Hepatocyte (in vitro differentiated cells): ENCODE measurements around the gene SYNGR4. TPM values are rescaled to one million over a fixed set of nuclear protein-coding genes. Genes with fewer than 3 reads are reported as not detected.

Experiments
- DNase-seq: peaks from one replicate; pipeline ENCODE4 v3.0.0-alpha.2; 2016; ENCODE audit warnings: low spot score
- H2AFZ ChIP-seq: fragments of 200-600 bp; sonication (generic); 2 replicates; pipeline ENCODE4 v1.6.0; 2016; ENCODE audit warnings: antibody characterized with exemption, mild to moderate bottlenecking
- H3K27ac ChIP-seq: fragments of 200-600 bp; sonication (generic); 2 replicates; pipeline ENCODE4 v1.5.1; 2016; ENCODE audit warnings: mild to moderate bottlenecking
- H3K27me3 ChIP-seq: fragments of 200-600 bp; sonication (generic); 2 replicates; pipeline ENCODE4 v1.6.1; 2016
- H3K36me3 ChIP-seq: fragments of 200-600 bp; sonication (generic); replicated peaks from 2 replicates; pipeline ENCODE4 v1.5.1; 2016; ENCODE audit warnings: low read depth; ENCODE audit not compliant: insufficient read depth
- H3K4me1 ChIP-seq: fragments of 200-600 bp; sonication (generic); 2 replicates; pipeline ENCODE4 v1.5.1; 2016; ENCODE audit warnings: mild to moderate bottlenecking, moderate library complexity; ENCODE audit not compliant: insufficient read depth
- H3K4me2 ChIP-seq: fragments of 200-600 bp; sonication (generic); 2 replicates; pipeline ENCODE4 v1.6.0; 2016
- H3K4me3 ChIP-seq: fragments of 200-600 bp; sonication (generic); 2 replicates; pipeline ENCODE4 v1.5.1; 2016; ENCODE audit warnings: mild to moderate bottlenecking
- H3K79me2 ChIP-seq: fragments of 200-600 bp; sonication (generic); 2 replicates; pipeline ENCODE4 v1.6.0; 2017; ENCODE audit warnings: mild to moderate bottlenecking
- H3K9me2 ChIP-seq: fragments of 200-600 bp; sonication (generic); replicated peaks from 2 replicates; pipeline ENCODE4 v1.6.0; 2017; ENCODE audit warnings: mild to moderate bottlenecking; ENCODE audit not compliant: insufficient read depth
- H3K9me3 ChIP-seq: fragments of 200-600 bp; sonication (generic); 2 replicates; pipeline ENCODE4 v1.5.1; 2016; ENCODE audit warnings: low read depth, mild to moderate bottlenecking
- H4K20me1 ChIP-seq: fragments of 200-600 bp; sonication (generic); 2 replicates; pipeline ENCODE4 v1.6.0; 2016; ENCODE audit warnings: mild to moderate bottlenecking; ENCODE audit not compliant: insufficient read depth, poor library complexity, severe bottlenecking
- EZH2 ChIP-seq: fragments of 200-600 bp; sonication (generic); IDR thresholded peaks from 2 replicates; pipeline ENCODE4 v1.6.1; 2016; ENCODE audit warnings: antibody characterized with exemption, mild to moderate bottlenecking, borderline replicate concordance
- EZH2phosphoT487 ChIP-seq: fragments of 200-600 bp; sonication (generic); IDR thresholded peaks from one replicate; pipeline ENCODE4 v1.6.1; 2018; ENCODE audit warnings: antibody characterized with exemption, mild to moderate bottlenecking, low read depth, moderate library complexity; ENCODE audit not compliant: unreplicated experiment, severe bottlenecking
- WGBS: methylation state at CpG from one replicate; pipeline ENCODE4 v1.1.6; 2016; ENCODE audit warnings: low lambda C conversion rate; ENCODE audit errors: missing lambda C conversion rate; 5-methylcytosine and 5-hydroxymethylcytosine counted together
- polyA plus RNA-seq: library from polyadenylated mRNA; unstranded; fragments of >200 nt; fragmentation: Nextera tagmentation; extraction: Ambion mirVana; gene quantifications from 2 replicates; pipeline ENCODE4 v1.2.1, GENCODE V29; 2016
- total RNA-seq: library from RNA; depleted of rRNA; stranded (reverse); fragments of >200 nt; gene quantifications from 2 replicates; pipeline ENCODE4 v1.2.3, GENCODE V29; 2014
- TF ChIP-seq, protein P1 (sequence below): fragments of 200-600 bp; sonication (generic); IDR thresholded peaks from 2 replicates; pipeline ENCODE4 v1.5.1; 2016; ENCODE audit warnings: antibody characterized with exemption, mild to moderate bottlenecking; ENCODE audit not compliant: poor library complexity

Gene SYNGR4
- total and polyA plus RNA-seq, 2 experiments from 2014 or later, result 1.3 TPM; not detected in 1

GRCh38 chr19:48344892-48345291 is 19.3 kb upstream of the SYNGR4 start:
- H4K20me1 ChIP-seq, result no peaks in the 10 kb centered on the region
- no peak overlapping the region for H3K4me2 ChIP-seq
- H2AFZ ChIP-seq, result no peak overlapping the region
- H3K9me2 ChIP-seq, result no peaks in the 10 kb centered on the region
- H3K79me2 ChIP-seq, result no peaks in the 10 kb centered on the region
- no peak for DNase-seq
- H3K9me3 ChIP-seq, result no peaks in the 10 kb centered on the region
- WGBS, result 98% methylated on average over 6 of the region's 6 CpGs
- H3K27me3 ChIP-seq, result no peaks in the 10 kb centered on the region
- H3K27ac ChIP-seq, result no peak overlapping the region
- no peak overlapping the region for H3K4me3 ChIP-seq
- no peak for TF ChIP-seq EZH2
- TF ChIP-seq EZH2phosphoT487, result no peak
- no peaks in the 10 kb centered on the region for H3K4me1 ChIP-seq
- no peaks in the 10 kb centered on the region for H3K36me3 ChIP-seq

- DNase-seq, result no peak
- Histone ChIP-seq H3K36me3 (no peaks in the 10 kb centered on the region), H3K27me3 (no peaks in the 10 kb centered on the region), H2AFZ (no peak overlapping the region), H3K9me3 (no peaks in the 10 kb centered on the region), H3K79me2 (no peaks in the 10 kb centered on the region), H3K4me1 (no peaks in the 10 kb centered on the region), H3K9me2 (no peaks in the 10 kb centered on the region), H4K20me1 (no peaks in the 10 kb centered on the region), H3K27ac (no peak overlapping the region), H3K4me2 (no peak overlapping the region), H3K4me3 (no peak overlapping the region)
- TF ChIP-seq EZH2phosphoT487 (no peak), EZH2 (no peak)
- TF ChIP-seq, protein P1, sequence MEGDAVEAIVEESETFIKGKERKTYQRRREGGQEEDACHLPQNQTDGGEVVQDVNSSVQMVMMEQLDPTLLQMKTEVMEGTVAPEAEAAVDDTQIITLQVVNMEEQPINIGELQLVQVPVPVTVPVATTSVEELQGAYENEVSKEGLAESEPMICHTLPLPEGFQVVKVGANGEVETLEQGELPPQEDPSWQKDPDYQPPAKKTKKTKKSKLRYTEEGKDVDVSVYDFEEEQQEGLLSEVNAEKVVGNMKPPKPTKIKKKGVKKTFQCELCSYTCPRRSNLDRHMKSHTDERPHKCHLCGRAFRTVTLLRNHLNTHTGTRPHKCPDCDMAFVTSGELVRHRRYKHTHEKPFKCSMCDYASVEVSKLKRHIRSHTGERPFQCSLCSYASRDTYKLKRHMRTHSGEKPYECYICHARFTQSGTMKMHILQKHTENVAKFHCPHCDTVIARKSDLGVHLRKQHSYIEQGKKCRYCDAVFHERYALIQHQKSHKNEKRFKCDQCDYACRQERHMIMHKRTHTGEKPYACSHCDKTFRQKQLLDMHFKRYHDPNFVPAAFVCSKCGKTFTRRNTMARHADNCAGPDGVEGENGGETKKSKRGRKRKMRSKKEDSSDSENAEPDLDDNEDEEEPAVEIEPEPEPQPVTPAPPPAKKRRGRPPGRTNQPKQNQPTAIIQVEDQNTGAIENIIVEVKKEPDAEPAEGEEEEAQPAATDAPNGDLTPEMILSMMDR, result no peak
- WGBS, result 87% methylated on average over 2 of the region's 2 CpGs
Observed at GRCh38 chr19:48346191-48346590, 18.0 kb upstream of the SYNGR4 start.

GRCh38 chr19:48348045-48348444 is 16.1 kb upstream of the SYNGR4 start:
- no peaks in the 10 kb centered on the region for H3K27me3 ChIP-seq
- H3K27ac ChIP-seq, result no peak overlapping the region
- WGBS, result 74% methylated on average over 5 of the region's 5 CpGs

DNA sequence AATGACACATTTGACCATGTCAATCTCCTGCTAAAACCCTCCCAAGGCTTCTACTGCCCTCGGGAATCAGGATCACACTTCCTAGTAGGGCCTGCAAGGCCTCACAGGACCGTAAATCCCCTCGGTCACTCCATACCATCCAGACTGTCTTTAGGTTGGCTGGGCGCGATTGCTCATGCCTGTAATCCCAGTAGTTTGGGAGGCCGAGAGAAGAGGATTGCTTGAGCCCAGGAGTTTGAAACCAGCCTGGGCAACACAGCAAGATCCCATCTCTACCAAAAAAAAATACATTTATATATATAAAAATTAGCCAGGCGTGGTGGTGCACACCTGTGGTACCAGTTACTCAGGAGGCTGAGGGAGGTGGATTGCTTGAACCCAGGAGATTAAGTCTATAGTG is 15.4 kb upstream of the SYNGR4 start:
- no peaks in the 10 kb centered on the region for H3K27me3 ChIP-seq
- no peaks in the 10 kb centered on the region for H3K9me2 ChIP-seq
- H3K36me3 ChIP-seq, result no peaks in the 10 kb centered on the region
- no peak for DNase-seq
- no peaks in the 10 kb centered on the region for H3K9me3 ChIP-seq
- no peaks in the 10 kb centered on the region for H3K4me1 ChIP-seq
- no peak overlapping the region for H2AFZ ChIP-seq
- no peak overlapping the region for H3K4me2 ChIP-seq
- no peak overlapping the region for H3K4me3 ChIP-seq
- TF ChIP-seq, protein P1, result no peak
- TF ChIP-seq EZH2 (no peak), EZH2phosphoT487 (no peak)
- no peaks in the 10 kb centered on the region for H4K20me1 ChIP-seq
- H3K27ac ChIP-seq, result no peak overlapping the region
- WGBS, result 87% methylated on average over 7 of the region's 7 CpGs
- no peaks in the 10 kb centered on the region for H3K79me2 ChIP-seq

More at GRCh38 chr19:48348045-48348444, 16.1 kb upstream of the SYNGR4 start:
- Histone ChIP-seq H3K4me2 (no peak overlapping the region), H3K9me3 (no peaks in the 10 kb centered on the region), H3K4me1 (no peaks in the 10 kb centered on the region), H3K36me3 (no peaks in the 10 kb centered on the region), H3K79me2 (no peaks in the 10 kb centered on the region), H2AFZ (no peak overlapping the region), H4K20me1 (no peaks in the 10 kb centered on the region), H3K9me2 (no peaks in the 10 kb centered on the region), H3K4me3 (no peak overlapping the region)
- TF ChIP-seq EZH2 (no peak), EZH2phosphoT487 (no peak)
- TF ChIP-seq, protein P1, result no peak
- DNase-seq, result no peak
